ENCODE data around the gene KLHL9.

GRCh38 chr9:21367957-21368356 is 32.8 kb upstream of the KLHL9 start, which contains the start of gene IFNA13:
- TF ChIP-seq CTCF (IDR thresholded peaks at IDR 0.05) (no peak), EP300 (IDR thresholded peaks at IDR 0.05) (no peak), POLR2A (IDR thresholded peaks at IDR 0.05) (no peak)

Data from stomach (tissue), 4 donors.